ENCODE measurements around the gene USP12.

USP12 gene

GRCh38 chr13:27120811-27121210 lies 50.8 kb downstream of the USP12 start:
- peak; percentile 31 for DNase-seq (ENCODE audit: low read depth)

DNA sequence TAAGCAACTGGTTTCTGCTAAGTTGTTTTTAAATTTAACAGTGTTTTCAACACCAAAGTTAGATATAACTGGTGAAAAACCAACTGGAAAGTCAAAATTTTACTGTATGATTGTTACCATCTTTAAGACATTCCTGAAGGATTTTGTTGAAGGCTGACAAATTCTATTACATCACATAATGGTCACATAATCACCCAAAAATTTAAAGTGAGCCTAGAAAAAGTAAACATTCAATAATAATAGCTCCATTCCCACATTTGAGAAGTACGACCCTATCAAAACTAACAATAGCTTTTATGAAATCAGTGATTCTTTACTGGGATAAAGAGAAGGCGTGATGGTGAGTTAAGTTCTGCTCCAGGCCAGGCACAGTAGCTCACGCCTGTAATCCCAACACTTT lies 51.6 kb downstream of the USP12 start:
- no peak for DNase-seq (ENCODE audit: low read depth)

- DNase-seq (ENCODE audit: low read depth) = no peak
Observed at GRCh38 chr13:27118428-27119054, 53.1 kb downstream of the USP12 start.

DNA sequence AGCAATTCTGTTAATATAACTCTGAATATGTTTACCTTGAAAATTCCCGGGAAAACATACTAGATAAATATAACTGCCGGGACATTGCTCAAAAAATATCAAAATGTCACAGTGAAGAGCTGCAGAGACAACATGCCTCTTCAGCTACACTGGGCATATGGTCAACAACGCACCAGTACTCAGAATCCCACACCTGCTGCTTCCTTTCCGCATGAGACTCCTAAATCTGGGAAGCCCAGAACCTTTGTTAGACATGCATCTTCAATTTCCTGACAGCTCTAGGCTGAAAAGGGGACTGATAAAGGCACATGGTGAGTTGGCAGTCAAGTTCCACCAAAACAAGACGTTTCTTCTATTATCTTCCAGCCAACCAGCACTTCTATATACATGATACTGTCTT lies 53.7 kb downstream of the USP12 start:
- DNase-seq (ENCODE audit: low read depth) = no peak

GRCh38 chr13:27117158-27117557 lies 54.5 kb downstream of the USP12 start:
- peak; percentile 7 for DNase-seq (ENCODE audit: low read depth)

GRCh38 chr13:27113436-27113835 lies 58.2 kb downstream of the USP12 start:
- no peak for DNase-seq (ENCODE audit: low read depth)

DNA sequence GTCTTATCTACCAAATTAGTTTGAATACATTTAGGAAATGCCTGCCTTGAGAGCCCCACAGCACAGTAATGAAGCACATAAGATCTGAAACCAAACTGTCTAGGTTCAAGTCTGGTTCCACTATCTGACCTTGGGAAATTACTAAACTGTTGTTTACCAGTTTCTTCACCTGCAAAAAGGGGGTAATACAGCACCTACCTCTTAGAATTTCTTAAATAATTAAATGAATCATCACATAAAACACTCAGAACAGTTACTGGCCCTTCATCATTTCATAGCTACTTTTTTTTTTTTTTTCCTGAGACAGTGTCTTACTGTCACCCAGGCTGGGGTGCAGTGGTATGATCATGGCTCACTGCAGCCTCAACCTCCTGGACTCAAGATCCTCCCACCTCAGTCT lies 59.6 kb downstream of the USP12 start:
- DNase-seq (ENCODE audit: low read depth) = no peak

GRCh38 chr13:27110056-27110746 lies 61.4 kb downstream of the USP12 start:
- no peak for DNase-seq (ENCODE audit: low read depth)

DNA sequence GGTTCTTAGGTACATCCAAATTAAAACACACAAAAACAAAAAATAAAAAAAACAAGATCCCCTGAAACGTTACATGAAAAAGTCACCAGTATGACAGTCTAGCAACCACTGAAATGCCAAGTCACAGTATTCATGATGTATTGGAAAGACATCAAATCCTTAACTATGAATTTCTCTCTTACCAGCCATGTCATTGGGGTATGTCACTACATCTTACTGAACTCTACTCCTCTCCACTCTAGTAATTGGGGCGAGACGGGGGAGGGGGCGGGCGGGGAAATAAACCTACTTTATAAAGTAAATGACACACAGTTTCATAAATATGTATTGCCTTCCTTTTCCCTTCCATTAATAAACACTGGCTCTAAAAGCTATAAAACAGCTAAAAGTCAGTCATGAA lies 65.5 kb downstream of the USP12 start:
- DNase-seq (ENCODE audit: low read depth) = no peak

- DNase-seq (ENCODE audit: low read depth) = peak; percentile 21
Observed at GRCh38 chr13:27104606-27105005, 67.0 kb downstream of the USP12 start.

GRCh38 chr13:27101847-27102246 lies 69.8 kb downstream of the USP12 start:
- DNase-seq (ENCODE audit: low read depth) = no peak

- DNase-seq (ENCODE audit: low read depth) = no peak
Observed at GRCh38 chr13:27101289-27101688, 70.3 kb downstream of the USP12 start.

DNA sequence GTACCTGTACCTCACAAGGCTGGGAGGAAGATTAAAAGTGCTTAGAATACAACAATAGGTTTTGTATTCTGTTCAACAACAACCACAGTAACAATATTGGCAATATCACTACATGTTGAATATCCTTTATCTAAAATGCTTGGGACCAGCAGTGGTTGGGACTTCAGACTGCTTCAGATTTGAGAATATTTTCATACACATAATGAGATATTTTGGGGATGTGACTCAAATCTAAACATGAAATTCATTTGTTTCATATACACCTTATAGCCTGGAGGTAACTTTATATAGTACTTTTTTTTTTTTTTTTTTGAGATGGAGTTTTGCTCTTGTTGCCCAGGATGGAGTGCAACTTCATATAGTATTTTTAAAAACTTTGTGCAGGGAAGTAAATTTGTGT lies 73.9 kb downstream of the USP12 start:
- DNase-seq (ENCODE audit: low read depth) = no peak

- no peak for DNase-seq (ENCODE audit: low read depth)
Observed at GRCh38 chr13:27091451-27091850, 80.2 kb downstream of the USP12 start.

- no peak for DNase-seq (ENCODE audit: low read depth)
Observed at GRCh38 chr13:27088619-27089018, 83.0 kb downstream of the USP12 start.

DNA sequence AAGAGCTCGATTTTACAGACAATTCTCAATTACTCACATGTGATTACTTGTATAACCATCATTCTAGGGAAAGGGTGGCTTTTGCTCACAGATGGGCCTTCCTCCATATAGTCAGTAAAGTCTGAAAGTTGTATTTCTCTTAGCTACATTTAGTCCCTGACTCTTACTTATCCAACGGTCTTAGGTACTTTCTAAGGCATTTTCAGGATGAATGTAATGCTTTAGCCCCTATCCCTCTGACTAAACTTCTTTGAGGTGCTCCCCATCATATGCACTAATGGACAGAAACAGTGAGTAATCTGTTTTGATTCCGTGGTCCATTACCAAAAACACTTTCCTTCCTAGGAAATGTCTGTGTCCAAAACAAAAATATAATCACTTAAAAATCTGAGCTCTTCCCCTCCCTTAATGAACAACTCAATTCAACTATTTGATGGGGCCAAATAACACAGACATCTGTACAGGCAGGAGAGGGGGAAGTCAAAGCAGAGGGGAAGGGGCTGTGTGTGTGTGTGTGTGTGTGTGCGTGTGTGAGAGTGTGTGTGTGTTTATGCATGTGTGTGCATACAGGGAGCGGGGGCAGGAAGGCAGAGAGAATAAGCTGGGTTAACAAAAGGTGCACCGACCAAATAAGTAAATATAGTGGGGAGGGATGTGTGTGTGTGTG lies 84.9 kb downstream of the USP12 start:
- no peak for DNase-seq (ENCODE audit: low read depth)

- DNase-seq (ENCODE audit: low read depth) = no peak
Observed at GRCh38 chr13:27083183-27083582, 88.4 kb downstream of the USP12 start.

DNA sequence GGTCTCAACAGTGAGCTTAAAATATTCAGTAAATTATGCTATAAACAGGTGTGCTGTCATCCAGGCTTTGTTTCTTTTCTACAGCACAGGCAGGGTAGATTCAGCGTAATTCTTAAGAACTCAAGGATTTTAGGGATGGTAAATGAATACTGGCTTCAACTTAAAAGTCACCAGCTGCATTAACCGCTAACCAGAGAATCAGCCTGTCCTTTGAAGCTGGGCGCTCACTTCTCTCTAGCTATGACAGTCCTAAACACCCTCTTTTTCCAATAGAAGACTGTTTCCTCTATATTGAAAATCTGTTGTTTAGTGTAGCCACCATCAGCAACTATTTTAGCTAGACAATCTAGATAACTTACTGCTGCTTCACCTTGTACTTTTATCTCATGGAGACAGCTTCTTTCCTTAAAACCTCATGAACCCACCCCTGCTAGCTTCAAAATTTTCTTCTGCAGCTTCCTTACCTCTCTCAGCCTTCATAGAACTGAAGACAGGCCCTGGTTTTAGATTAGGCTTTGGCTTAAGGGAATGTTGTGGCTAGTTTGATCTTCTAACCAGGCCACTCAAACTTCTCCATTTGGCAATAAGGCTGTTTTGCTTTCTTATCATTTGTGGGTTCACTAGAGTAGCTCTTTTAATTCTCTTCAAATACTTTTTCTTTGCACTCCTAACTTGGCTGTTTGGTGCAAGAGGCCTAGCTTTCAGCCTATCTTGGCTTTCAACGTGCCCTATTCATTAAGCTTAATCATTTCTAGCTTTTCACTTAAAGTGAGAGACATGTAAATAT lies 89.5 kb downstream of the USP12 start:
- DNase-seq (ENCODE audit: low read depth) = peak; percentile 38

GRCh38 chr13:27080018-27080948 lies 91.3 kb downstream of the USP12 start:
- DNase-seq (ENCODE audit: low read depth) = no peak

GRCh38 chr13:27079421-27079958 lies 92.1 kb downstream of the USP12 start:
- peak; percentile 94 for DNase-seq (ENCODE audit: low read depth)

GRCh38 chr13:27077451-27077850 lies 94.2 kb downstream of the USP12 start:
- no peak for DNase-seq (ENCODE audit: low read depth)

Data from amniotic epithelial cell (primary cell).